Spinal cord (tissue), 10 donors: Measurements from ENCODE around the gene PDGFD. TPM values are rescaled to one million over a fixed set of nuclear protein-coding genes. Genes with fewer than 3 reads are reported as not detected.

Experiments
- DNase-seq, 6 donors: peaks; one replicate each; pipeline versions ENCODE4 v3.0.0 to v3.0.0-alpha.2; 2013 to 2015; ENCODE audit warnings: low spot score in 6 of 6, low read depth in 4 of 6
- H3K27ac ChIP-seq: one replicate; pipeline ENCODE4 v1.5.1; 2013; ENCODE audit warnings: low read depth, low read length, control low read depth
- H3K27me3 ChIP-seq: one replicate; pipeline ENCODE4 v1.6.1; 2013; ENCODE audit warnings: low read length; ENCODE audit not compliant: control insufficient read depth, insufficient read depth
- H3K36me3 ChIP-seq: one replicate; pipeline ENCODE4 v1.6.1; 2013; ENCODE audit warnings: low read length; ENCODE audit not compliant: control insufficient read depth, insufficient read depth
- H3K4me1 ChIP-seq: one replicate; pipeline ENCODE4 v1.6.1; 2013; ENCODE audit warnings: low read length; ENCODE audit not compliant: control insufficient read depth, insufficient read depth
- H3K4me3 ChIP-seq: one replicate; pipeline ENCODE4 v1.5.1; 2013; ENCODE audit warnings: low read depth, low read length, control low read depth
- H3K9me3 ChIP-seq: one replicate; pipeline ENCODE4 v1.6.1; 2013; ENCODE audit warnings: low read length; ENCODE audit not compliant: control insufficient read depth, insufficient read depth
- WGBS: methylation state at CpG from one replicate; pipeline ENCODE4 v1.1.5; 2013; ENCODE audit warnings: missing lambda C conversion rate; ENCODE audit not compliant: insufficient coverage; 5-methylcytosine and 5-hydroxymethylcytosine counted together
- polyA plus RNA-seq, 2 donors: library from polyadenylated mRNA; unstranded; fragments of 120-200 nt; gene quantifications; one replicate each; pipeline ENCODE4 v1.2.1, GENCODE V29; 2013; ENCODE audit not compliant: insufficient read length in 2 of 2
- total RNA-seq, 2 donors: library from RNA; depleted of rRNA in 1 of 2; stranded (reverse); fragments of 120-200 nt in 1 of 2; fragments of >200 nt in 1 of 2; gene quantifications; one replicate each; pipeline versions ENCODE4 v1.2.3 to v1.2.4, GENCODE V29; 2013 to 2014
- donor health status: healthy.

Gene PDGFD
- total and polyA plus RNA-seq, 4 donors: 10.0 to 34.2 (median 22.1) TPM

DNA sequence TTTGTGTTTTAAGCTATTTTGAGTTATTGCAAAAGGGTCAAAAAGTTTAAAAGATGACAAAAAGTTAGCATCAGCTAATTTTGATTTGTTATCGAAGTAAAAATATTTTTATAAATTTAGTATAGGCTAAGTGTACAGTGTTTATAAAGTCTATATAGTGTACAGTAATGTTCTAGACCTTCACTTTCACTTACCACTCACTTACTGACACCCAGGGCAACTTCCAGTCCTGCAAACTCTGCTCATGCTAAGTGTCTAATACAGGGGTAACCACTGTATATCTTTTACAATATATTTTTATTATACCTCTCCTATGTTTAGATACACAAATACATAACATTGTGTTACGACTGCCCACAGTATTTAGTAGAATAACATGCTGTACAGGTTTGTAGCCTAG is 59.7 kb downstream of the PDGFD start:
- DNase-seq: no peak
- Histone ChIP-seq H3K27ac (no peak overlapping the region), H3K4me3 (no peak overlapping the region), H3K9me3 (no peaks in the 10 kb centered on the region), H3K27me3 (no peaks in the 10 kb centered on the region), H3K4me1 (no peaks in the 10 kb centered on the region), H3K36me3 (no peaks in the 10 kb centered on the region)
- no CpG with 5 or more reads among the region's 2 CpGs for WGBS

GRCh38 chr11:104098555-104098954 is 65.4 kb downstream of the PDGFD start:
- Histone ChIP-seq H3K9me3 (no peaks in the 10 kb centered on the region), H3K4me1 (no peaks in the 10 kb centered on the region), H3K27me3 (no peaks in the 10 kb centered on the region), H3K27ac (no peak overlapping the region), H3K36me3 (no peaks in the 10 kb centered on the region), H3K4me3 (no peak overlapping the region)
- WGBS: no CpG with 5 or more reads among the region's 3 CpGs
- no peak for DNase-seq

DNA sequence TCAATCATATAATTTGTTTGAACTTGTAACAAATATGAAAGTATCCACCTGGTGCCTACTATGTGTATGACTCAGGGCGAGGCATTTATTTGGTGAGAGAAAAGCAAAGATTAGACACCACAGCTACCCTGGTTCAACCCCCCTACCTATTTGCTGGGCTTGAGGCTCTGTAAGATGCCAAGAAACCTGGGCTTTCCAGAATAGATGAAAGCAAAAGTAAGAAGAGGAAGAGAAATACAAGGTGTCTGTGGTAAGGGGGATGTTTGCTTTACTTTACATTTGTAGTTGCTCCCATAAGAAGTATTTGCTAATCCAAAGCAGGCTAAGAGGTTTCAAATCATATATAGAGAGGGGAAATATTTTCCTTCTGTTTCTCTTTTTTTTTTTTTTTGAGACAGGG is 65.8 kb downstream of the PDGFD start:
- no peaks in the 10 kb centered on the region for H3K36me3 ChIP-seq

GRCh38 chr11:104096900-104097299 is 67.0 kb downstream of the PDGFD start:
- DNase-seq: no peak
- WGBS: 57% methylated on average over 1 of the region's 4 CpGs
- no peaks in the 10 kb centered on the region for H3K4me1 ChIP-seq
- no peaks in the 10 kb centered on the region for H3K36me3 ChIP-seq
- no peak overlapping the region for H3K4me3 ChIP-seq
- no peaks in the 10 kb centered on the region for H3K27me3 ChIP-seq
- no peak overlapping the region for H3K27ac ChIP-seq
- no peaks in the 10 kb centered on the region for H3K9me3 ChIP-seq

More for the DNA sequence above, 65.8 kb downstream of the PDGFD start:
- DNase-seq: no peak
- Histone ChIP-seq H3K9me3 (no peaks in the 10 kb centered on the region), H3K4me1 (no peaks in the 10 kb centered on the region), H3K27me3 (no peaks in the 10 kb centered on the region), H3K4me3 (no peak overlapping the region), H3K27ac (no peak overlapping the region)
- whole genome bisulfite sequencing: no CpG with 5 or more reads among the region's 1 CpG

DNA sequence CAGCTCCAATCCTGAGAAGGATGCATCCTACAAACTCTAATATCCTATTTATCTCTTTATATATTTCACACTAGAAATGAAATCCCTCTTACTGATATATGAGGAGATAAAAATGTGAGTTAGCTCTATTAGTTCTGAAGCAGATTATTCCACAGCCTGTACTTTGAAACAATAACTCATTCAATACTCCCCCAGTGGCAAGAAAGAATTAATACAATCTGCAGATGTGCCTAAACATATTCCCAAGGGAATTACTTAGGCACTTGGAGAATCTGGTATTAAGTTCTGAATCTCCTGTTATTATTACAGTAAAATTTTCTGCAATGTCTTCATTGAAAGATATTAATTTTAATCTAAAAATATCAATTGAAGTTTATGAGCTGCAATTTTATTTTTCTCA is 68.2 kb downstream of the PDGFD start:
- Histone ChIP-seq H3K9me3 (no peaks in the 10 kb centered on the region), H3K27ac (no peak overlapping the region), H3K36me3 (no peaks in the 10 kb centered on the region), H3K4me1 (peaks cover 1% of the 10 kb centered on the region), H3K27me3 (no peaks in the 10 kb centered on the region), H3K4me3 (no peak overlapping the region)
- DNase-seq: peak in 1 of 6 donors; percentile 59

DNA sequence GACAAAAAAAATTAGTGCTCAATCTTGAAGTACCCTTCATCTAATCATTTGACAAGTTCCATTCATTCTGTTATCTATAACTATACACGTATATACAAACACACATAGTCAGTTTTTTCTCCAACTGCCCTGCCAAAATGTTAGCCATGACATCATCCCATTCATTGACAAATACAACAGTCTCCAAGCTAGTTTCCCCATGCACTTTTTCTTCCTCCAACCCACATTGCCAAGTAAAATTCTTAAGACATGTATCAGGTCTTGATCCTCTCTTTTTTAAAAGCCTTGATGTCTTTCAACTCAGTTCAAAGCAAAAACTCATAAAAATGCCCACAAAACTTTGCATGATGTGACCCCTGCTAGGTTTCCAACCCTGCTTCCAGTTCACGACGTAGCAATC is 69.4 kb downstream of the PDGFD start:
- H3K27ac ChIP-seq: no peak overlapping the region
- no peak for DNase-seq

DNA sequence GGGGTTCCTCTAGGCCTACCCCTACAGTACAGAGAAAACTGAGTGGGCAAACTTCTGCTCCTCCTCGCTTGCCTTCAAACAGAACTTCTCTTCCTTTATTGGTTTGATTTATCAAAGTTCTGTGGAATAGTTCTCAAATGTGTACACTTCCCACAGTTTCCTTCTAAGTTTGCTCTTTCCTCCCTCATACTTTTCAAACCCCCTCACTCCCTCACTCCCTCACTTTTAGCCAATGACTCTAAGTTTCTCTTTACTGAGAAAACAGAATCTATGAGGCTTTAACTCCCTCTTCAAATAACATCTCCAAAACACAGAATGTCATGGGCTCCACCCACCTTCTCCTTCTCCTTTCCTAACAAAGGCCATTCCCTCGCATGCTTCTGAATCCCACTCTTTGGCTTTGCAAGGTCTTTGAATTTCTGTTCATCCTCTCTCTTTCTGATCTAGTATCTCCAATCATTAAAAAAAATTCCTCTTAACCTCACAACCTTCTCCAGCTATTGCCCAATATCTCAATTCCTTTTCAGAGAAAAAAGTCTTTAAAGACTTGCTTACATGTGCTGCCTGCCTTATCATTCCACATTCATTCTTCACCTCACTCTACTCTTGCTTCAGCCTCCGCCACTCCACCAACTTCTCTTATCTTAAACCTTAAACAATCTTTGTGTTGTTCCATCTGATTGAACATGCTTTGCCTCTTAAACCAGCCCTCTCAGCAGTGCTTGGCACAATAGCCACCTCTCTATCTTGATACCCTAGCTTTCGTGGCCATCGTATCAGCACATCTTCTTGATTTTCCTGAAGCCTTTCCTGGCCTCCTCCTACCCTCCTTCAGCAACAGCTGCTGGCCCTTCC is 70.3 kb downstream of the PDGFD start:
- Histone ChIP-seq H3K4me1 (peaks cover 2% of the 10 kb centered on the region), H3K27me3 (no peaks in the 10 kb centered on the region), H3K4me3 (no peak overlapping the region), H3K27ac (no peak overlapping the region), H3K36me3 (no peaks in the 10 kb centered on the region), H3K9me3 (no peaks in the 10 kb centered on the region)
- 96% methylated on average over 4 of the region's 5 CpGs for WGBS
- DNase-seq: no peak

More for the DNA sequence above, 69.4 kb downstream of the PDGFD start:
- no peaks in the 10 kb centered on the region for H3K36me3 ChIP-seq
- H3K4me1 ChIP-seq: peaks cover 2% of the 10 kb centered on the region
- H3K4me3 ChIP-seq: no peak overlapping the region
- WGBS: 92% methylated on average over 3 of the region's 3 CpGs
- no peaks in the 10 kb centered on the region for H3K27me3 ChIP-seq
- H3K9me3 ChIP-seq: no peaks in the 10 kb centered on the region

DNA sequence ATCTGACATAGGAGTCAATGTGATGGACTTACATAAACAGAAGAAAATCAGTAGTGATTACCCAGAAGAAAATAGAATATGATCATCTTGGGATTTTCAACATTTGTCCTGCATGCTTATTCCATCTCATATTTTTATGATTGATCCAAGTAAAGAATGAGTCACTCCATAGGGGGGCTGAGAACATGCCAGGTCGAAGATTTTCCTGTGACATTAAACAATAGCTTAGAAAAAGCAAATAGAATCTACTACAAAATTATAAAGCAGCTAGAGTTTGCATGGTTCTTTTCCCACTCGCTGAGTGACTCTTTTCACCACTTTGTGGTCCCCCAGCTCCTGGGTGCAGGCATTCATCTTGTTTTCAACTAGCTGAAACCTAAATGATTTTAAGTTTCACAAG is 71.2 kb downstream of the PDGFD start:
- Histone ChIP-seq H3K27ac (no peak overlapping the region), H3K9me3 (no peaks in the 10 kb centered on the region), H3K36me3 (no peaks in the 10 kb centered on the region), H3K4me1 (peaks cover 2% of the 10 kb centered on the region), H3K4me3 (no peak overlapping the region), H3K27me3 (no peaks in the 10 kb centered on the region)
- DNase-seq: no peak
- 93% methylated on average over 2 of the region's 2 CpGs for WGBS

DNA sequence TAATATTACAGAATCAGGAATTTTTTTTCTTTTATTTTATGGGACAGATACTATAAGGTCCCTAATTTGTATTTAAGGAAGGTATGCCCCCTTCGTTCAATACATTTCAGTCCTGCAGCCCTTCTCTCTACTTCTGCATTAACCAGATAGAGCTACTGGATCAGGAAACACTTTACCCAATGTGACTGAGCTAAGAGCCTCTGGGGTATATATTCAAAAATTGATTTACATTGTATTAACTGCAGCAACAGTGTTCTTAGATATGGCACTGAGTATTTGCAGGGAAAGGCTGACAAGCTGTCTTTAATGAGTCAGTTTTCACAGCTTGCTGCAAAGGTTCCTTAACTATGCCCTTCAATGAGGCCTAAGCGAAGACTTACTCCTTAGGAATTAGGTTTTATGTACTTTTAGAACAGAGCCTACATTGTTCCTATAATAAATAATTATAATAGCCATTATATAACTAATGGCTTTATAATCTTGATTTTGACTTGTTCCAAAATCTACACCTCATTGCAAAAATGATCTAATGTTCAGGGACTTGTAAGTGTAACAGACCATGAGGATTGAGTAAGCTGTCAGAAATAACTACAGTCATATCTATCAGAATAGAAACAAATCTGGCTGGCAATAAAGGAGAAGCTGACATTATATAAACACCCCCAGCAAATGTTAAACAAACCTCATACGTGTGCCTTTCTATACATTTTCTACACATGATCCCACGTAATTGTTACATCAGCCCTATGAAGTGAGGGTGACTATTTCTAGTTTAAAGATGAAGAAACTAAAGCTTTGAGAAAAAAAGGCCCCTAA is 72.5 kb downstream of the PDGFD start:
- no CpG with 5 or more reads among the region's 4 CpGs for WGBS
- DNase-seq: peak in 1 of 6 donors; percentile 44

More for the DNA sequence above, 72.5 kb downstream of the PDGFD start:
- no peak overlapping the region for H3K27ac ChIP-seq
- peaks cover 2% of the 10 kb centered on the region for H3K4me1 ChIP-seq
- no peaks in the 10 kb centered on the region for H3K36me3 ChIP-seq
- H3K9me3 ChIP-seq: no peaks in the 10 kb centered on the region
- no peak overlapping the region for H3K4me3 ChIP-seq
- no peaks in the 10 kb centered on the region for H3K27me3 ChIP-seq
